Measurements from ENCODE around the gene GIPC2.
"Not testable (repeated sequence)": the region's sequence is repeated elsewhere in the genome, so short reads cannot be mapped to it uniquely, and the experiment has no call there.

Gene GIPC2

DNA sequence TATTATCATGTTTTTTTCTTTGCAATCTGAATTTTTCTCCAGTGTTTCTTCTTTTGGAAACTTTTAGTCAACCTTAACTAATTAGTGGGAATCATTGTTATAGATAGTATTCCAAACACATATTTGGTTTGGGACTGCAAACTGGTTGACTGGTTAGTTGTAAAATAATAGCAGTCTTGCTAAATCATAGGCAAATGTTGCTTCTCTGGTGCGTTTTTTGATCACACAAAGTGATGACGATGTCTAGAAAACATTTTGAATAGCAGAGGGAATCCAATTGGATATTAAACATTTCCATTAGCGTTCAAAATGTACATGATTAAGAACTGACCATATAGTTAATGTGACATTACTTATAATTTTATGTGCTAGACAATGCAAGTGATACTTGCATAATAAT is 36.5 kb upstream of the GIPC2 start:
- no peaks in the 10 kb centered on the region for H3K27me3 ChIP-seq (replicated peaks; ENCODE audit: control insufficient read depth, insufficient read depth, low read length)
- H3K36me3 ChIP-seq (ENCODE audit: control insufficient read depth, insufficient read depth, low read length, severe bottlenecking), result peaks cover 15% of the 10 kb centered on the region
- H3K9me3 ChIP-seq (ENCODE audit: control insufficient read depth, low read length), result no peaks in the 10 kb centered on the region
- DNase-seq (ENCODE audit: low read depth), result no peak
- peak overlapping the region; percentile 96 for H3K4me3 ChIP-seq (ENCODE audit: low read length)
- peak overlapping the region; percentile 80 for H3K9ac ChIP-seq (ENCODE audit: low read length)
- H3K4me1 ChIP-seq (ENCODE audit: control insufficient read depth, insufficient read depth, low read length), result peaks cover 25% of the 10 kb centered on the region

DNA sequence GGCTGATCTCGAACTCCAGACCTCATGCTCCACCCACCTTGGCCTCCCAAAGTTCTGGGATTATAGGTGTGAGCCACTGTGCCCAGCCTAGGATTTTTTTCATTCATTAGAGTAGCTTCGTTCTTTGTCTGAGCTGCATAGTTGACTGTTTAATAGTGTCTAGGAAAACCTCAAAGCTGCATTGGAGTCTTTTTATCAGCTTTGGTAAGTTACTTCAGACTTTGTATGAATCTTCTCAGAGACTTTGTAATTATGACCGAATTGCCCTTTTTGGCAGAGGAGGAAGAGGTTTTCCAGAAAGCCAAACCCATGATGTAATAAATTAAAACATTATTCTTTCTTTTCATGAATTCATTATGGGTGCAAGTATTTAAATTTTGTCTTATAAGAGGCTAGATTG is 35.9 kb upstream of the GIPC2 start:
- H3K9me3 ChIP-seq (ENCODE audit: control insufficient read depth, low read length), result no peaks in the 10 kb centered on the region
- H3K4me3 ChIP-seq (ENCODE audit: low read length), result peak overlapping the region; percentile 96
- H3K9ac ChIP-seq (ENCODE audit: low read length), result peak overlapping the region; percentile 80
- H3K4me1 ChIP-seq (ENCODE audit: control insufficient read depth, insufficient read depth, low read length), result peaks cover 27% of the 10 kb centered on the region
- H3K27me3 ChIP-seq (replicated peaks; ENCODE audit: control insufficient read depth, insufficient read depth, low read length), result no peaks in the 10 kb centered on the region
- DNase-seq (ENCODE audit: low read depth), result no peak
- H3K36me3 ChIP-seq (ENCODE audit: control insufficient read depth, insufficient read depth, low read length, severe bottlenecking), result peaks cover 21% of the 10 kb centered on the region

DNA sequence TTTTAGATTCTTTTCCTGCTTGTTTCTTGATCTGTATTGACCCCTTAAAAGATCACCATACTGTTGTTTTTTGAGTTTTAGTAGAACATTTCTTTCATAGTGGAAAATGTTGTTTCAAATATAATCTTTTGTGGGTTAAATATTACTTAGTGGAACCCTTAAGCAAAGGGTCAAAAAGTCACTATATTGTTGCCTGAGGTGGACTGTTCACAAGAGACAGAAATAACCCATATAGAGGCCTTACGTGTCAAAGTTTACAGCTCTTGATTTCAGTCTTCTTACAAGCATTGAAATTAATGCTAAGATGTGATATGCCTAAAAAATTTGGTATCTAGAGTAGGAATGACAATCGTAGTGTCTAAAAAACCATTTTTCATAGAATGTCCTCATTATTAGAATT is 34.7 kb upstream of the GIPC2 start:
- no peaks in the 10 kb centered on the region for H3K27me3 ChIP-seq (replicated peaks; ENCODE audit: control insufficient read depth, insufficient read depth, low read length)
- no peaks in the 10 kb centered on the region for H3K9me3 ChIP-seq (ENCODE audit: control insufficient read depth, low read length)
- peaks cover 29% of the 10 kb centered on the region for H3K36me3 ChIP-seq (ENCODE audit: control insufficient read depth, insufficient read depth, low read length, severe bottlenecking)
- H3K4me3 ChIP-seq (ENCODE audit: low read length), result peak overlapping the region; percentile 96
- no peak for DNase-seq (ENCODE audit: low read depth)
- peaks cover 30% of the 10 kb centered on the region for H3K4me1 ChIP-seq (ENCODE audit: control insufficient read depth, insufficient read depth, low read length)
- peak overlapping the region; percentile 80 for H3K9ac ChIP-seq (ENCODE audit: low read length)

DNA sequence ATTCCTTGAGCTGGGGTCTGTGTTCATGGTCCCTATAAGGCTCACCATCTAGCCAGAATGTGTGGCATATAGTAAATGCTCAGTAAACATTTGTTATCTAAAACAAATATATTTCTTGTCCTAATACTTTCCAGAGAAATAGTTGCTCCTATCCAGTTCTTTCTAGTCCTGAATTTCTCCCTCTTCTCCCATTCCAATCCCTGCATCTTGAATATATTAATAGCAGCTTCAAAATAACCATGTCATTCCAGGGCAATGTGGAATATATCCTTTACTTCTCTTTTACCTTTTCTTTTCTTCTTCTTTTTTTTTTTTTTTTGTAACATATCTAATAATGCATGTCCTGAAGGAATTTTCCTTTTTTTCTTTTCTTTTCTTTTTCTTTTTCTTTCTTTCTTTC is 30.6 kb upstream of the GIPC2 start:
- peak overlapping the region; percentile 57 for H3K4me3 ChIP-seq (ENCODE audit: low read length)
- no peaks in the 10 kb centered on the region for H3K27me3 ChIP-seq (replicated peaks; ENCODE audit: control insufficient read depth, insufficient read depth, low read length)
- H3K4me1 ChIP-seq (ENCODE audit: control insufficient read depth, insufficient read depth, low read length), result peaks cover 22% of the 10 kb centered on the region
- no peaks in the 10 kb centered on the region for H3K9me3 ChIP-seq (ENCODE audit: control insufficient read depth, low read length)
- H3K36me3 ChIP-seq (ENCODE audit: control insufficient read depth, insufficient read depth, low read length, severe bottlenecking), result peaks cover 60% of the 10 kb centered on the region
- no peak for DNase-seq (ENCODE audit: low read depth)
- no peak overlapping the region for H3K9ac ChIP-seq (ENCODE audit: low read length)

DNA sequence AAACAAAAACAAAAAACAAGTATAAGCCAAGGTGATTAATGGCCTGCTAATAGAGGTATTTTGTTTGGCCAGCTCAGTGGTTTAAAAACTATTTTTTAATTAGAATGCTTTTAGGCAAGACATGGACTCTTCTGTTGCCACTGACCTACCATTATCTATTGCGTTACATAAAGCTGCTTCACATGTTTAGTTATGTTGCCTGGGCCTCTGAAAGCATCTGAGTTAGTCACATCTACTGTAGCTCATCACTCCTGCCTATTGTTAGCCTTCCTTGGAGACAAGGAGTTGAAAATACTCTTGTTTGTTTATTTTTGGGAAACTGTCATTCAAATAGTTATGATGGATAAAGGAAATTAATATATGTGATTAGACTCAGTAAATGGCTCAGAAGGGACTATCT is 26.7 kb upstream of the GIPC2 start:
- Histone ChIP-seq H3K4me3 (ENCODE audit: low read length) (no peak overlapping the region), H3K9me3 (ENCODE audit: control insufficient read depth, low read length) (no peaks in the 10 kb centered on the region), H3K4me1 (ENCODE audit: control insufficient read depth, insufficient read depth, low read length) (peaks cover 11% of the 10 kb centered on the region), H3K27me3 (replicated peaks; ENCODE audit: control insufficient read depth, insufficient read depth, low read length) (no peaks in the 10 kb centered on the region), H3K9ac (ENCODE audit: low read length) (no peak overlapping the region), H3K36me3 (ENCODE audit: control insufficient read depth, insufficient read depth, low read length, severe bottlenecking) (peaks cover 47% of the 10 kb centered on the region)
- DNase-seq (ENCODE audit: low read depth), result no peak

DNA sequence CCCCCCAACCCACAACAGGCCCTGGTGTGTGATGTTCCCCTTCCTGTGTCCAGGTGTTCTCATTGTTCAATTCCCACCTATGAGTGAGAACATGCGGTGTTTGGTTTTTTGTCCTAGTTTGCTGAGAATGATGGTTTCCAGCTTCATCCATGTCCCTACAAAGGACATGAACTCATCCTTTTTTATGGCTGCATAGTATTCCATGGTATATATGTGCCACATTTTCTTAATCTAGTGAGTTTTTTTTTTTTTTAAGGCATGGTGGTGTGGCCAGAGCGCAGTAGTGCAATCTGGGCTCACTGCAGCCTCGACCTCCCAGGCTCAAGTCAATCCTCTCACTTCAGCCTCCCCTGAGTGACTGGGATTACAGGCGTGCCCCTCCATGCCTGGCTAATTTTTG is 24.6 kb upstream of the GIPC2 start:
- DNase-seq (ENCODE audit: low read depth); H3K4me1 ChIP-seq (ENCODE audit: control insufficient read depth, insufficient read depth, low read length); H3K9me3 ChIP-seq (ENCODE audit: control insufficient read depth, low read length): not testable (repeated sequence)

DNA sequence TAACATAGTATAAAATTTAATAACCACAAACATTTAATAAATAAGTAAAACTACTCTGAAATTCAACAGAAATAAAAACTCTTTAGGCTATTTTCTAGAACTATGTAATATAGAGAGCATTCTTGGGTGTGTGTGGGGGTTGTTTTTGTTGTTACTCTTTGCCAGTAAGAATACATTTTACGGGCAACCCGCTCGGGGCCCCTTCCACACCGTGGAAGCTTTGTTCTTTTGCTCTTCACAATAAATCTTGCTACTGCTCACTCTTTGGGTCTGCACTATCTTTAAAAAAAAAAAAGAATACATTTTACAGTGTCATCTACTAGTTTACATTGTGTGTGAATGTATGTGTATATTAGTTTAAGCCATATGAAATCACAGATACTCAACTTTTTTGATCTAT is 16.0 kb upstream of the GIPC2 start:
- Histone ChIP-seq H3K36me3 (ENCODE audit: control insufficient read depth, insufficient read depth, low read length, severe bottlenecking) (no peaks in the 10 kb centered on the region), H3K9me3 (ENCODE audit: control insufficient read depth, low read length) (no peaks in the 10 kb centered on the region), H3K4me3 (ENCODE audit: low read length) (no peak overlapping the region), H3K27me3 (replicated peaks; ENCODE audit: control insufficient read depth, insufficient read depth, low read length) (no peaks in the 10 kb centered on the region), H3K9ac (ENCODE audit: low read length) (no peak overlapping the region), H3K4me1 (ENCODE audit: control insufficient read depth, insufficient read depth, low read length) (no peaks in the 10 kb centered on the region)
- DNase-seq (ENCODE audit: low read depth), result no peak

More for the DNA sequence above, 24.6 kb upstream of the GIPC2 start:
- H3K36me3 ChIP-seq (ENCODE audit: control insufficient read depth, insufficient read depth, low read length, severe bottlenecking), result peaks cover 30% of the 10 kb centered on the region
- not testable (repeated sequence) for H3K9ac ChIP-seq (ENCODE audit: low read length); H3K27me3 ChIP-seq (replicated peaks; ENCODE audit: control insufficient read depth, insufficient read depth, low read length); H3K4me3 ChIP-seq (ENCODE audit: low read length)

DNA sequence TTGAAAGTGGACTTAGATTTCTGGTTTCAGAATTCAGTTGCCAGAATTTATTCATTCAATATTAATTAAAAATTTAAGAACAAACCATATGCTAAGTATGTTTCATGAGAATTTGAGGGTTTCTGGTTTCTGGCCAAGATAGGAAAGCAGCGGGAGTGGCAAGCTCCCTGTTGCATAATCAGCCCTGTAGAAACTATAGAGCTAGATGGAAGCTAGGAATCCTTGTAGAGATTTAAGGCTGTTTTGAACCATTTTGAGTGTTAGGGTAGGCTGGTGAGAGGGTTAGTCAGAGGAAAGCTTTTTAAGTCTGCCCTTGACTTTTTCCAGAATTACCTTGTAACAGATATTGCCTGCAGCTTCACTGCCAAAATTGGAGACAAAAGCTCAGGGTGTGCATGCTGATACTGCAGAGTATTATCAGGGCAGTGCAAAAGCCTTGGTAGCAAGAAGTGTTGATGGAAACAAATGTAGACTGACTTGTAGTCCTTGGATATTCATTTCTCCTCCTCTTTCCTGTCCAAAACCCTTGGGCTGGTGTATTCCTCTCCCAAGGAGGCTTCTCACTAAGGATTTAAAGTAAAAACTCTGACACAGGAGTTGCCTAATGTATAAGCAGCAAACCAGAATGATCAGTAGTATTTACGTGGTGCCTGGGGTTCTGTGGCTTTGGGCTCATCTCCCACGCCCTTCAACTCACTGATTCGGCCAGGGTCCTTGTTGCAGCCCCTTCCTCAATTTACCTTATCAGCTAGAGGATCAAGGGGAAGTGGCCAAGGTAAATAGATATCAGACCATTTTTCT is 12.6 kb upstream of the GIPC2 start:
- Histone ChIP-seq H3K27me3 (replicated peaks; ENCODE audit: control insufficient read depth, insufficient read depth, low read length) (no peaks in the 10 kb centered on the region), H3K9me3 (ENCODE audit: control insufficient read depth, low read length) (no peaks in the 10 kb centered on the region), H3K36me3 (ENCODE audit: control insufficient read depth, insufficient read depth, low read length, severe bottlenecking) (no peaks in the 10 kb centered on the region), H3K4me3 (ENCODE audit: low read length) (no peak overlapping the region), H3K4me1 (ENCODE audit: control insufficient read depth, insufficient read depth, low read length) (peaks cover 1% of the 10 kb centered on the region), H3K9ac (ENCODE audit: low read length) (no peak overlapping the region)
- peak; percentile 61 for DNase-seq (ENCODE audit: low read depth)

DNA sequence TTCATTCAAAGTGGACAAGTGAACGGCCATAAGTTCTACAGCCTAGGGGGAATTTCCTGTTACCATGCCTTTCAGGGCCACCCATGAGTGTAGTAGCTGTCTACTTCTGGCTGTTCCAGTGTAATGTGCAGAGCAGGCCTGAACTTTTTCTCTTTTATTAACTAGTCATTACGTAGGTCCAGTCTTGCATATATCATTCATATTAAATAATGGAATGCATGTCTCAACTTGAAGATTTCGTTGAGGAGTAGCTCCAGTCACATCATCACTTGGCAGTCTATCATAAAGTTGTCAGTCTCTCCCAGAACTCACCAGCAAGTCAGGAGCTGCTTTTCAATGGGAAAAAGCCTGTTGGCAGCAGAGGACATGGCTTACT is 12.0 kb upstream of the GIPC2 start:
- no peak overlapping the region for H3K4me3 ChIP-seq (ENCODE audit: low read length)
- peaks cover 5% of the 10 kb centered on the region for H3K4me1 ChIP-seq (ENCODE audit: control insufficient read depth, insufficient read depth, low read length)
- no peaks in the 10 kb centered on the region for H3K9me3 ChIP-seq (ENCODE audit: control insufficient read depth, low read length)
- no peaks in the 10 kb centered on the region for H3K27me3 ChIP-seq (replicated peaks; ENCODE audit: control insufficient read depth, insufficient read depth, low read length)
- no peak for DNase-seq (ENCODE audit: low read depth)
- H3K9ac ChIP-seq (ENCODE audit: low read length), result no peak overlapping the region
- no peaks in the 10 kb centered on the region for H3K36me3 ChIP-seq (ENCODE audit: control insufficient read depth, insufficient read depth, low read length, severe bottlenecking)

DNA sequence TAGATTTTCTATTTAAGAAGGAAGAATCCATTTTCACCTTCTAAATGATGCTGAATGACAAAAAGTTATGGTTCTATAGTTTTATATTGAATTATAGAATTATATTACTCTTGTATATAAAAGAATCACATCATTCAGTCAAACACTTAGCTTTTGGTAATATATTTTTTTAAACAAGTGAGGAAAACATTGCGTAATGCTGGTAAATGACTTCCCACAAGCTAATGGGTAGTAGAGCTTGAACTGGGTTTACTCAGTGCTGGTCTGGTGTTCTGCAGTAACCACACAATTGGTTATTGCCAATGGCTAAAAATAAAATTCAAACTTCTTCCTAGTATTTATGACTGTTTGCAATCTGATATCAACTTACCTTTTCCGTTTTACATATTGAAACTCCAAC is 10.6 kb upstream of the GIPC2 start:
- no peaks in the 10 kb centered on the region for H3K36me3 ChIP-seq (ENCODE audit: control insufficient read depth, insufficient read depth, low read length, severe bottlenecking)
- no peak for DNase-seq (ENCODE audit: low read depth)
- H3K9ac ChIP-seq (ENCODE audit: low read length), result no peak overlapping the region
- no peaks in the 10 kb centered on the region for H3K9me3 ChIP-seq (ENCODE audit: control insufficient read depth, low read length)
- no peaks in the 10 kb centered on the region for H3K27me3 ChIP-seq (replicated peaks; ENCODE audit: control insufficient read depth, insufficient read depth, low read length)
- H3K4me1 ChIP-seq (ENCODE audit: control insufficient read depth, insufficient read depth, low read length), result peaks cover 5% of the 10 kb centered on the region
- H3K4me3 ChIP-seq (ENCODE audit: low read length), result no peak overlapping the region

DNA sequence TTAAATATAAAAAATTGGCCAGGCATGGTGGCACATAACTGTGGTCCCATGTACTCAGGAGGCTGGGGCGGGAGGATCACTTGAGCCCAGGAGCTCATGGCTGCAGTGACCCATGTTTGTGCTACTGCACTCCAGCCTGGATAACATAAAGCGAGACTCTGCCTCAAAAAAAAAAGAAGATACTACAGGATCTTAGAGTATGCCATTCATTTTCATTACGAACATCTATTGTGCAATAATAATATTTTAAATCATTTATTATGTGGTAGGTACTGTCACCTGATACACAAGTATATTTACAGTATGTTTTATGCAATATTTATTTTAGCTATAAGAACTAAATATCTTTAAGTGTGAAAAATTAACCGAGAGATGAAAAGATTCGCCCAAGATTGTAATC is 9.3 kb upstream of the GIPC2 start:
- no peaks in the 10 kb centered on the region for H3K27me3 ChIP-seq (replicated peaks; ENCODE audit: control insufficient read depth, insufficient read depth, low read length)
- H3K36me3 ChIP-seq (ENCODE audit: control insufficient read depth, insufficient read depth, low read length, severe bottlenecking), result no peaks in the 10 kb centered on the region
- H3K4me3 ChIP-seq (ENCODE audit: low read length), result no peak overlapping the region
- no peak overlapping the region for H3K9ac ChIP-seq (ENCODE audit: low read length)
- no peak for DNase-seq (ENCODE audit: low read depth)
- H3K4me1 ChIP-seq (ENCODE audit: control insufficient read depth, insufficient read depth, low read length), result peaks cover 5% of the 10 kb centered on the region
- no peaks in the 10 kb centered on the region for H3K9me3 ChIP-seq (ENCODE audit: control insufficient read depth, low read length)

DNA sequence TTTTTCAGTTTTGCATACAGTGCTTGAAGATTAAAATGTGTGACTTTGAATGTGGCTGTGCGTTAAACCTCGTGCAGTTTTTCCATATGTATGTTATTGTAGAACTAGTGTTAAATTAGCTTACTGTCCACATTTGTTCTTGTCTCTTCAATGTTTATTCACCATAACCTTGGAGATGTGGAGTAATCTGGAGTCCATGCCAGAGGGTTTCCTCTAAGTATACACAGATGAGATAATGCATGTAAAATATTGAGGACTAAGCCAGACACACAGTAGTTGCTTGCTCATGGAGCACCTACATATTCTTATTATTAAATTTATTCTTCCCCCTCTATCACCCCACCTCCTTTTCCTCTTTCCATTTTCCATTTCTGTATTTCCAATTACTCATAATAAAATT is 7.7 kb upstream of the GIPC2 start:
- Histone ChIP-seq H3K27me3 (replicated peaks; ENCODE audit: control insufficient read depth, insufficient read depth, low read length) (no peaks in the 10 kb centered on the region), H3K36me3 (ENCODE audit: control insufficient read depth, insufficient read depth, low read length, severe bottlenecking) (no peaks in the 10 kb centered on the region), H3K4me1 (ENCODE audit: control insufficient read depth, insufficient read depth, low read length) (peaks cover 5% of the 10 kb centered on the region), H3K4me3 (ENCODE audit: low read length) (no peak overlapping the region), H3K9me3 (ENCODE audit: control insufficient read depth, low read length) (no peaks in the 10 kb centered on the region), H3K9ac (ENCODE audit: low read length) (no peak overlapping the region)
- DNase-seq (ENCODE audit: low read depth), result no peak

Data from adipocyte (in vitro differentiated cells).